IMR-90 (cell line): ENCODE measurements around the gene NARS2. TPM values are rescaled to one million over a fixed set of nuclear protein-coding genes. Genes with fewer than 3 reads are reported as not detected.

Experiments used
- ATAC-seq: fragments of 200-7000 bp; cut with Tn5 transposase; 2 replicates; pipeline ENCODE4 v1.9.1; 2020; ENCODE audit warnings: low read depth, mild to moderate bottlenecking, moderate library complexity
- BruUV-seq: library from RNA; stranded (reverse); fragments of 400-500 nt; replicated peaks from 2 replicates; lab custom pipeline; 2021; lab: Mats Ljungman, UMichigan
- CTCF ChIA-PET: fragments of 300-600 bp; formaldehyde crosslinking; extraction: SDS; loops from one replicate; lab custom pipeline; 2021; ENCODE audit warnings: antibody characterized with exemption; lab: Yijun Ruan, JAX
- POLR2A ChIA-PET: fragments of 300-600 bp; sonication (Branson Sonifier 250); formaldehyde crosslinking; loops from one replicate; lab custom pipeline; 2022; ENCODE audit warnings: antibody characterized with exemption; ENCODE audit not compliant: unreplicated experiment; lab: Charles Lee
- DNase-seq: peaks from one replicate; pipeline ENCODE4 v3.0.0; 2013
- H2AFZ ChIP-seq: replicated peaks from 2 replicates; pipeline ENCODE3; 2013; ENCODE audit warnings: low read length, mild to moderate bottlenecking; ENCODE audit not compliant: poor library complexity
- H2AK5ac ChIP-seq: 2 replicates; pipeline ENCODE4 v1.6.1; 2013; ENCODE audit warnings: low read depth, low read length, inconsistent platforms
- H2AK9ac ChIP-seq: replicated peaks from 2 replicates; pipeline ENCODE3; 2013; ENCODE audit warnings: mild to moderate bottlenecking, low read depth, low read length, moderate library complexity; ENCODE audit not compliant: poor library complexity
- H2BK120ac ChIP-seq: 2 replicates; pipeline ENCODE4 v1.6.1; 2013; ENCODE audit warnings: low read depth, low read length, inconsistent platforms
- H2BK15ac ChIP-seq: 3 replicates; pipeline ENCODE4 v1.6.1; 2013; ENCODE audit warnings: low read depth, low read length, inconsistent platforms
- H2BK20ac ChIP-seq: 2 replicates; pipeline ENCODE4 v1.6.1; 2013; ENCODE audit warnings: low read depth, mild to moderate bottlenecking, inconsistent platforms, low read length, moderate library complexity
- H2BK5ac ChIP-seq: 2 replicates; pipeline ENCODE4 v1.6.1; 2013; ENCODE audit warnings: mild to moderate bottlenecking, low read depth, low read length, inconsistent platforms; ENCODE audit not compliant: poor library complexity, severe bottlenecking
- H3K14ac ChIP-seq: replicated peaks from 2 replicates; pipeline ENCODE4 v1.6.1; 2013; ENCODE audit warnings: low read depth, low read length, inconsistent platforms
- H3K18ac ChIP-seq: 2 replicates; pipeline ENCODE4 v1.6.1; 2013; ENCODE audit warnings: low read depth, low read length, control low read depth
- H3K23ac ChIP-seq: 2 replicates; pipeline ENCODE4 v1.6.1; 2013; ENCODE audit warnings: low read depth, low read length, inconsistent platforms
- H3K27ac ChIP-seq: 2 replicates; pipeline ENCODE4 v1.5.1; 2013; ENCODE audit warnings: mild to moderate bottlenecking, control low read depth, low read length; ENCODE audit not compliant: insufficient read depth
- H3K27me3 ChIP-seq: 2 replicates; pipeline ENCODE4 v1.6.1; 2013; ENCODE audit warnings: low read length; ENCODE audit not compliant: control insufficient read depth, insufficient read depth
- H3K36me3 ChIP-seq: 2 replicates; pipeline ENCODE4 v1.6.1; 2013; ENCODE audit warnings: low read length, mixed read lengths; ENCODE audit not compliant: control insufficient read depth, insufficient read depth
- H3K4ac ChIP-seq: 2 replicates; pipeline ENCODE4 v1.6.1; 2013; ENCODE audit warnings: low read depth, low read length, inconsistent platforms
- H3K4me1 ChIP-seq: 2 replicates; pipeline ENCODE4 v1.6.1; 2013; ENCODE audit warnings: low read length, mixed read lengths; ENCODE audit not compliant: control insufficient read depth, insufficient read depth
- H3K4me2 ChIP-seq: 2 replicates; pipeline ENCODE4 v1.6.1; 2013; ENCODE audit warnings: low read depth, mild to moderate bottlenecking, control low read depth, low read length, moderate library complexity
- H3K4me3 ChIP-seq: 2 replicates; pipeline ENCODE4 v1.5.1; 2013; ENCODE audit warnings: low read depth, mild to moderate bottlenecking, control low read depth, low read length, moderate library complexity; ENCODE audit not compliant: insufficient read depth
- H3K56ac ChIP-seq: 2 replicates; pipeline ENCODE4 v1.6.1; 2013; ENCODE audit warnings: low read length, inconsistent platforms; ENCODE audit not compliant: insufficient read depth; ENCODE audit errors: extremely low read depth
- H3K79me1 ChIP-seq, 2 experiments: 2 replicates each; pipeline ENCODE4 v1.6.1; 2013; ENCODE audit warnings: low read length in 2 of 2, inconsistent platforms in 1 of 2, low read depth in 1 of 2
- H3K9ac ChIP-seq: 2 replicates; pipeline ENCODE4 v1.6.1; 2013; ENCODE audit warnings: low read depth, low read length, control low read depth
- H3K9me1 ChIP-seq: 2 replicates; pipeline ENCODE4 v1.6.1; 2013; ENCODE audit warnings: low read length, inconsistent platforms; ENCODE audit not compliant: insufficient read depth
- H3K9me3 ChIP-seq: 2 replicates; pipeline ENCODE4 v1.6.1; 2013; ENCODE audit warnings: low read length; ENCODE audit not compliant: control insufficient read depth, insufficient read depth
- H4K20me1 ChIP-seq: 2 replicates; pipeline ENCODE4 v1.6.1; 2013; ENCODE audit warnings: low read length, inconsistent platforms; ENCODE audit not compliant: insufficient read depth
- H4K5ac ChIP-seq: 2 replicates; pipeline ENCODE4 v1.6.1; 2013; ENCODE audit warnings: mild to moderate bottlenecking, low read depth, low read length, control low read depth
- H4K8ac ChIP-seq, 2 experiments: 2 replicates each; pipeline ENCODE4 v1.6.1; 2013; ENCODE audit warnings: low read depth in 2 of 2, low read length in 2 of 2, control low read depth in 1 of 2, inconsistent platforms in 1 of 2
- H4K91ac ChIP-seq: 2 replicates; pipeline ENCODE4 v1.6.1; 2013; ENCODE audit warnings: low read depth, low read length, inconsistent platforms; ENCODE audit not compliant: insufficient read depth
- BHLHE40 ChIP-seq: fragments of 150-350 bp; IDR thresholded peaks from 2 replicates; pipeline ENCODE4 v1.6.1; 2016; ENCODE audit warnings: mild to moderate bottlenecking, low read depth, low read length
- CEBPB ChIP-seq: IDR thresholded peaks from 2 replicates; pipeline ENCODE4 v1.6.1; 2012; ENCODE audit warnings: low read depth, low read length, improper control_type of control experiment
- CHD1 ChIP-seq: IDR thresholded peaks from 2 replicates; pipeline ENCODE4 v1.6.1; 2012; ENCODE audit warnings: low read depth, low read length, improper control_type of control experiment
- FOS ChIP-seq: fragments of 150-350 bp; IDR thresholded peaks from 2 replicates; pipeline ENCODE4 v1.6.1; 2016; ENCODE audit warnings: low read depth, low read length
- MAFK ChIP-seq: IDR thresholded peaks from 2 replicates; pipeline ENCODE4 v1.6.1; 2012; ENCODE audit warnings: low read depth, low read length, improper control_type of control experiment
- MAZ ChIP-seq: IDR thresholded peaks from 2 replicates; pipeline ENCODE4 v1.6.1; 2012; ENCODE audit warnings: low read depth, mild to moderate bottlenecking, low read length, improper control_type of control experiment, moderate library complexity, borderline replicate concordance
- MXI1 ChIP-seq: IDR thresholded peaks from 2 replicates; pipeline ENCODE4 v1.6.1; 2012; ENCODE audit warnings: low read depth, mild to moderate bottlenecking, low read length, moderate library complexity, borderline replicate concordance
- NFE2L2 ChIP-seq: fragments of 150-350 bp; IDR thresholded peaks from 2 replicates; pipeline ENCODE4 v1.6.1; 2016; ENCODE audit warnings: low read depth, mild to moderate bottlenecking, low read length
- POLR2A ChIP-seq: IDR thresholded peaks from 2 replicates; pipeline ENCODE4 v1.6.1; 2012; ENCODE audit warnings: mild to moderate bottlenecking, low read depth, low read length
- RAD21 ChIP-seq: IDR thresholded peaks from 2 replicates; pipeline ENCODE4 v1.6.1; 2012; ENCODE audit warnings: low read length, improper control_type of control experiment
- RFX5 ChIP-seq: IDR thresholded peaks from 2 replicates; pipeline ENCODE4 v1.8.0; 2012; ENCODE audit warnings: low read depth, mild to moderate bottlenecking, low read length, moderate library complexity
- SMC3 ChIP-seq: fragments of 150-350 bp; IDR thresholded peaks from 2 replicates; pipeline ENCODE4 v1.6.1; 2016; ENCODE audit warnings: low read depth, mild to moderate bottlenecking, antibody characterized with exemption, low read length, moderate library complexity
- WGBS, 2 experiments: methylation state at CpG; one replicate each; pipeline versions ENCODE4 v1.1.5 to v1.1.7; 2013; ENCODE audit warnings: missing lambda C conversion rate in 2 of 2; ENCODE audit not compliant: insufficient read length in 1 of 2; ENCODE audit errors: extremely low coverage in 2 of 2; 5-methylcytosine and 5-hydroxymethylcytosine counted together
- dilution Hi-C: fragments of 300-500 bp; cut with HindIII; formaldehyde crosslinking; loops from one replicate; pipeline ENCODE4 v1.14.3; 2018; ENCODE audit warnings: low sequenced_read_pairs; ENCODE audit not compliant: unreplicated experiment
- in situ Hi-C: fragments of 300-500 bp; cut with MboI; formaldehyde crosslinking; loops from 3 replicates; pipeline ENCODE4 v1.14.3; 2019; ENCODE audit warnings: low sequenced_read_pairs, inconsistent platforms, mixed read lengths
- intact Hi-C: fragments of 100-400 bp; cut with micrococcal nuclease; formaldehyde crosslinking; loops from 2 replicates; pipeline ENCODE4 v1.10.0; 2022
- polyA plus RNA-seq, 3 experiments: library from polyadenylated mRNA; depleted of rRNA; stranded (reverse); fragments of >200 nt; gene quantifications; 2 replicates each; pipeline ENCODE4 v1.2.3, GENCODE V29; 2012; ENCODE audit warnings: low replicate concordance in 1 of 3
- total RNA-seq: library from RNA; depleted of rRNA; stranded (reverse); fragments of >200 nt; gene quantifications from 2 replicates; pipeline ENCODE4 v1.2.3, GENCODE V29; 2012
- TF ChIP-seq, protein P1 (sequence below): fragments of 150-350 bp; IDR thresholded peaks from 2 replicates; pipeline ENCODE4 v1.6.1; 2017; ENCODE audit warnings: mild to moderate bottlenecking, antibody characterized with exemption, low read length, low read depth
- TF ChIP-seq, protein P2 (sequence below): conservative IDR thresholded peaks from 2 replicates; pipeline ENCODE4 v1.5.1; 2012; ENCODE audit warnings: mild to moderate bottlenecking, low read depth, low read length, improper control_type of control experiment
- TF ChIP-seq, protein P3 (sequence below): fragments of 150-350 bp; IDR thresholded peaks from 2 replicates; pipeline ENCODE4 v1.6.1; 2016; ENCODE audit warnings: low read depth, mild to moderate bottlenecking, low read length, moderate library complexity, borderline replicate concordance

Gene NARS2
- total and polyA plus RNA-seq, 2 of the 4 experiments (the other 2 are of a cell fraction): 8.0 to 15.8 TPM

DNA sequence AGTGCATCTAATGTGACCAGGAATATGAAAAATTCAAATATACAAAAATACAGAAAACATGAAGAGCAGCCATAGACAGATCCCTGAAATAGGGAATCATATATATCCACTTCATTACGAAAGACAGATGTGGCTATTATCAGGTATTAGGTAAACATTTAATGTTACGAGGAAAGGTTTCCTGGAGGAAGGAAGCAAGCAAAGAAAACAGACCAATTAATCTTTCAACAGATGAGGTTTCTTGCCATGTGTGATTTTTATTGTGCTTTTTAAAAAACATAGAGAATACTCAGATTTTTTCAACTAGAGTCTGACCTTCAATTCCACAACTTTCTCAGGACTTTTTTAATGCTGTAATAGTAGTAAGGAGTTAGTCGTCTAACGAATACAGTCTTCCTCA is 132.7 kb downstream of the NARS2 start:
- TF ChIP-seq CHD1 (no peak), BHLHE40 (no peak), CEBPB (no peak), SMC3 (no peak), RFX5 (no peak), MXI1 (no peak), MAFK (no peak), FOS (no peak), MAZ (no peak), NFE2L2 (no peak), RAD21 (no peak), POLR2A (no peak)
- TF ChIP-seq, protein P1, sequence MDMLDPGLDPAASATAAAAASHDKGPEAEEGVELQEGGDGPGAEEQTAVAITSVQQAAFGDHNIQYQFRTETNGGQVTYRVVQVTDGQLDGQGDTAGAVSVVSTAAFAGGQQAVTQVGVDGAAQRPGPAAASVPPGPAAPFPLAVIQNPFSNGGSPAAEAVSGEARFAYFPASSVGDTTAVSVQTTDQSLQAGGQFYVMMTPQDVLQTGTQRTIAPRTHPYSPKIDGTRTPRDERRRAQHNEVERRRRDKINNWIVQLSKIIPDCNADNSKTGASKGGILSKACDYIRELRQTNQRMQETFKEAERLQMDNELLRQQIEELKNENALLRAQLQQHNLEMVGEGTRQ: no peak
- TF ChIP-seq, protein P2, sequence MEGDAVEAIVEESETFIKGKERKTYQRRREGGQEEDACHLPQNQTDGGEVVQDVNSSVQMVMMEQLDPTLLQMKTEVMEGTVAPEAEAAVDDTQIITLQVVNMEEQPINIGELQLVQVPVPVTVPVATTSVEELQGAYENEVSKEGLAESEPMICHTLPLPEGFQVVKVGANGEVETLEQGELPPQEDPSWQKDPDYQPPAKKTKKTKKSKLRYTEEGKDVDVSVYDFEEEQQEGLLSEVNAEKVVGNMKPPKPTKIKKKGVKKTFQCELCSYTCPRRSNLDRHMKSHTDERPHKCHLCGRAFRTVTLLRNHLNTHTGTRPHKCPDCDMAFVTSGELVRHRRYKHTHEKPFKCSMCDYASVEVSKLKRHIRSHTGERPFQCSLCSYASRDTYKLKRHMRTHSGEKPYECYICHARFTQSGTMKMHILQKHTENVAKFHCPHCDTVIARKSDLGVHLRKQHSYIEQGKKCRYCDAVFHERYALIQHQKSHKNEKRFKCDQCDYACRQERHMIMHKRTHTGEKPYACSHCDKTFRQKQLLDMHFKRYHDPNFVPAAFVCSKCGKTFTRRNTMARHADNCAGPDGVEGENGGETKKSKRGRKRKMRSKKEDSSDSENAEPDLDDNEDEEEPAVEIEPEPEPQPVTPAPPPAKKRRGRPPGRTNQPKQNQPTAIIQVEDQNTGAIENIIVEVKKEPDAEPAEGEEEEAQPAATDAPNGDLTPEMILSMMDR: no peak
- TF ChIP-seq, protein P3, sequence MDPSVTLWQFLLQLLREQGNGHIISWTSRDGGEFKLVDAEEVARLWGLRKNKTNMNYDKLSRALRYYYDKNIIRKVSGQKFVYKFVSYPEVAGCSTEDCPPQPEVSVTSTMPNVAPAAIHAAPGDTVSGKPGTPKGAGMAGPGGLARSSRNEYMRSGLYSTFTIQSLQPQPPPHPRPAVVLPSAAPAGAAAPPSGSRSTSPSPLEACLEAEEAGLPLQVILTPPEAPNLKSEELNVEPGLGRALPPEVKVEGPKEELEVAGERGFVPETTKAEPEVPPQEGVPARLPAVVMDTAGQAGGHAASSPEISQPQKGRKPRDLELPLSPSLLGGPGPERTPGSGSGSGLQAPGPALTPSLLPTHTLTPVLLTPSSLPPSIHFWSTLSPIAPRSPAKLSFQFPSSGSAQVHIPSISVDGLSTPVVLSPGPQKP: no peak

More for the DNA sequence above, 132.7 kb downstream of the NARS2 start:
- Histone ChIP-seq H4K91ac (no peak overlapping the region), H2AK5ac (no peak overlapping the region), H2BK15ac (no peak overlapping the region), H3K4me2 (no peak overlapping the region), H3K4me3 (no peak overlapping the region), H3K9ac (no peak overlapping the region), H3K14ac (no peak overlapping the region), H3K18ac (no peak overlapping the region), H3K4ac (no peak overlapping the region), H3K27me3 (no peaks in the 10 kb centered on the region), H3K23ac (no peak overlapping the region), H3K56ac (no peak overlapping the region), H3K79me1 (no peaks in the 10 kb centered on the region), H3K4me1 (no peaks in the 10 kb centered on the region), H4K5ac (no peak overlapping the region), H2BK5ac (no peak overlapping the region), H4K20me1 (no peaks in the 10 kb centered on the region), H2BK20ac (no peak overlapping the region), H3K9me3 (no peaks in the 10 kb centered on the region), H2AK9ac (no peak overlapping the region), H3K36me3 (peaks cover 5% of the 10 kb centered on the region; the same call in 1 of the 2 replicates), H4K8ac (no peak overlapping the region), H3K9me1 (no peaks in the 10 kb centered on the region), H3K27ac (no peak overlapping the region), H2BK120ac (no peak overlapping the region), H2AFZ (no peak overlapping the region)
- WGBS, 2 experiments: no CpG with 5 or more reads among the region's 4 CpGs
- POLR2A ChIA-PET: no interaction called here
- in situ Hi-C loops: no loop called here
- CTCF ChIA-PET: no interaction called here
- no peak for DNase-seq
- BruUV-seq: no TSS peak
- no peak for ATAC-seq
- dilution Hi-C loops: no loop called here
- intact Hi-C loops: no loop called here
